NOMO-1 treated with dmso at 0.1 percent for 144 hours (cell line): ENCODE results near the gene TF.

ENCODE experiments used
- DNase-seq: peaks from one replicate; lab custom pipeline; 2025; ENCODE audit not compliant: unreplicated experiment; lab: John Stamatoyannopoulos, UW

The TF gene

GRCh38 chr3:133746712-133747066, 496 bp downstream of the TF start:
- no peak for DNase-seq

DNA sequence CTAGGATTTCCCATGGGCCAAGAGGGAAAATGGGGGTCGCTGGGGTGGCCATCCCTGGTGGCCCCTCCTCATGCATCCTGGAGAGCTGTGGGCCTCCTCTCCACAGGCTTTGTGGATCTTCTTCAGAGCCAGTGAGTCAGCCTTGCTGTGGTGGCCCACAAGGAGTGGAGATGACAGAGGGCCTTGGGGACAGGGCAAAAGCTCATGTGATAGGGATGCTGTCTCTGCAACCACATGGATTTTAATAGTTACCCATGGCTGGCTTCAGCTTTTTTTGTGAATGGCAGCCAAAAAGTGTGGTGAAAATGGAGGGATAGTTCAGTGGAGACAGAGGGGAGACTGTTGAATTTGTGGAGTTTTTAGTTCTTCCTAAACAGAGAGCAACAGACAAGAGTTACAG, 1.2 kb downstream of the TF start:
- DNase-seq: no peak

- no peak for DNase-seq
Measured at GRCh38 chr3:133747907-133748639, 1.9 kb downstream of the TF start.

- DNase-seq: no peak
Measured at GRCh38 chr3:133749427-133750258, 3.5 kb downstream of the TF start.

DNA sequence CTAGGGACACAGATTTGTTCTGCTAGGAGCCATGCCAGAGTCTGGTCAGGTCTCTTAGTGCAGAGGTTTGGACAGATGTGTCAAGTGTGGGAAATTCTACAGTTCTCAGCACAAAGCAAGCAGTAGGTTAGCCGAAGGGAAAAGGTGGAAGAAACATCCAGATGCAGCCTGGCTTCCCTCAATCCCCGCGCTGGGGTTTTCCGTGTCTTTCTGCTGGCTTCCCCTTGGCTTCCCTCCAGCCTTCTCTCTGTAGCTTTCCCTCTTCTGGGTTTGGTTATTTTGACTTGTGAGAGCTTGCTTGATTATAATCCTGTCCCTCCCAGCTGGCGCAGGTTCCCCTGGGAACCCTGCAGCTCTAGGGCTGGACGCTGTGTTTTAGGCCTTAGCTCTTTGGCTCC, 4.1 kb downstream of the TF start:
- no peak for DNase-seq

DNA sequence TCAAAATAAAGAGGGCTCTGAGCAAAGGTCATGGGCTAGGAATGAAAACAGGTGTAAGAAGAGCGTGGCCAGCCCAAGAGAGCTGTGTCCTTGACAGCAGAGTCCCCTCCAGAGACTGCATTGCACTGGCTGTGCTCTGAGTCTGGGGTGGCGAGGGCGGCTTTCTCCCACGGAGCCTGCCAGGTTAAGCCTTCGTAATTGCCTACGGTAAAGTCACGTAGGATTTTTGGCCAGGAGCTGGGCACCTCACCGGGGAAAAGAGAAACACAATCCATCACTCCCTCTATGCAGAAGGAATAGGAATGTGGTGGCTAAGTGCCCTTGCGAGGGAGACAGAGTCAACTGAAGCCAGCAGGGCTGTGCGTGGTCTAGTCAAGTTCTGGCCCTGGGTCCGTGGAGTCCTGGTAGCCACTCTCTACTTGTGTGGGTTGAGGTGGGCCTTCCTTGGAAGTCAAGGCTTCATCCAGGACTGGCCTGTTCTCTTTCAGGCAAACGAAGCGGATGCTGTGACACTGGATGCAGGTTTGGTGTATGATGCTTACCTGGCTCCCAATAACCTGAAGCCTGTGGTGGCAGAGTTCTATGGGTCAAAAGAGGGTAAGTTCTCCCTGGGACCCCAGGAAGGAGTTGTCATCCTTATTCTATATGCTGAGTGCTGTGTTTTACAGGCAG, 7.0 kb downstream of the TF start:
- DNase-seq: no peak

GRCh38 chr3:133753779-133754164, 7.6 kb downstream of the TF start:
- DNase-seq: no peak

- no peak for DNase-seq
Measured at GRCh38 chr3:133754455-133754854, 8.3 kb downstream of the TF start.

DNA sequence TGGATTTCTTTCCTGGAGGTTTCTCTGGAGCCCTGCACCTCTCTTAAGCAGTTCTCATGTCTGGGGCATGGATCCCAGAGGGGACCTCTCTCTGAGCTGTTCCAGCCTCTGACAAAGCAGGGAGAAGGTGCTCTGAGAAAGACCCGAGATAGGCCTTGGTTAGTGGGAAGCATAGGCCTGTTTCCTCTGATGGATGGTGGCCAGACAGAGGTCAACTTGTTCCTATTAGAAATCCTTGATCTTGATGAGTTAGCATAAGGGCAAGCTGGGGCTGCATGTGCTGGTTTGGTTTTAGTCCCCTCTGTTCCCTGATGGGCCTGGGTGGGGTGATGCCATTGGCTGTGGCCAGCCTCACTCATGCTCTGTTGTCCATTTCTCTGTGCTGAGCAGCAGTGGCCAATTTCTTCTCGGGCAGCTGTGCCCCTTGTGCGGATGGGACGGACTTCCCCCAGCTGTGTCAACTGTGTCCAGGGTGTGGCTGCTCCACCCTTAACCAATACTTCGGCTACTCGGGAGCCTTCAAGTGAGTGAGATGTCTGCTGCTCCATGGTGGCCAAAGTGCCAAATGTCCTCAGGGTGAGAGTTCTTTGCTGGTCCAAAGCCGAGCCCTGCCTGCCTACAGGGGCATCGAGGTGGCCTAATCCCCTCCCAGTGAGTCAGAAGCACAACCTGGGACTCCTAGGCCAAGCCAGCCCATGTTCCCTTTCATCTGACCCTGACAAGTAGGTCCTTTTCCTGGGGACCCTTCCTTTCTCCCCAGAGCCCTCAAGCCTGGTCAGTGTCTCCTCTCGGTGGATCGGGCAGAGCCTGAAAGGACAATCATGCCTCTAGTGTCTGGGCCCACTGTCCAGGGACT, 9.0 kb downstream of the TF start:
- DNase-seq: no peak

DNA sequence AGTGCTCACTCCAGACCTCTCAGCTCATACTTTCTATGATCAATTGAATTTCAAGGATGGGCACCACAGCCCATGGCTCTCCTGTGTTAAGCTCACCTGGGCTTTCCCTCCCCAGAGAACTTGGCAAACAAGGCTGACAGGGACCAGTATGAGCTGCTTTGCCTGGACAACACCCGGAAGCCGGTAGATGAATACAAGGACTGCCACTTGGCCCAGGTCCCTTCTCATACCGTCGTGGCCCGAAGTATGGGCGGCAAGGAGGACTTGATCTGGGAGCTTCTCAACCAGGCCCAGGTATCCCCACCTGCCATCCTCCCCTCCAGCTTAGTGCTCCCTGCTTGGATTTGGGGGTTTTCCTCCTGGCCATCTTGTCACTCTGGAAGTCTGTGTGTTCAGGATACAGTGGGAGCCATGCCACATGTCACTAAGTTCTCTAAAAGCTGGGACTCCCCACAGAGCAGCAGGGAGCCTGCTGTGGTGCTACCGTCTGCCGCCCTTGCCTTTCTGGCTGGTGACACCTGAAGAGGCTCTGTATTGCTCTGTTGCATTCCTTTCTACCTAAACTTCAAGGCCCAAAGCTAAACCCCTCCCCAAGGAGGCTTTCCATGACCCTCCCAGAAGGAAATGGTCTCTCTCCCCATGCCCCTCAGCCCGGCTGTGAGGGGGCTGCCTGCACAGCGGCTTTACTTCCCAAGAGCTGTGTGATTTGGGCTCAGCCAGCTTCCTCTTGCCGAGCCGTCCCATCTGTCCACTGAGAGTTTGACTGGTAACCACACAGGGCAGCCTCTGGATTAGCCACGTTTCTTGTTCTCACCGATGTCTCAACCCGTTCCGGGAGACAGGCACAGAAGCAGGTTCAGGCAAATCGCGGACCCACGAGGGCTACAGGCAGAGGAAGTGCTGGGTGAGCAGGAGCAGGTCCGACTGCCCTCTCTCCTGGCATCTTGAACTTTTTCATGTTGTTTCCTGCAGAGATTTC, 10.8 kb downstream of the TF start:
- DNase-seq: no peak

DNA sequence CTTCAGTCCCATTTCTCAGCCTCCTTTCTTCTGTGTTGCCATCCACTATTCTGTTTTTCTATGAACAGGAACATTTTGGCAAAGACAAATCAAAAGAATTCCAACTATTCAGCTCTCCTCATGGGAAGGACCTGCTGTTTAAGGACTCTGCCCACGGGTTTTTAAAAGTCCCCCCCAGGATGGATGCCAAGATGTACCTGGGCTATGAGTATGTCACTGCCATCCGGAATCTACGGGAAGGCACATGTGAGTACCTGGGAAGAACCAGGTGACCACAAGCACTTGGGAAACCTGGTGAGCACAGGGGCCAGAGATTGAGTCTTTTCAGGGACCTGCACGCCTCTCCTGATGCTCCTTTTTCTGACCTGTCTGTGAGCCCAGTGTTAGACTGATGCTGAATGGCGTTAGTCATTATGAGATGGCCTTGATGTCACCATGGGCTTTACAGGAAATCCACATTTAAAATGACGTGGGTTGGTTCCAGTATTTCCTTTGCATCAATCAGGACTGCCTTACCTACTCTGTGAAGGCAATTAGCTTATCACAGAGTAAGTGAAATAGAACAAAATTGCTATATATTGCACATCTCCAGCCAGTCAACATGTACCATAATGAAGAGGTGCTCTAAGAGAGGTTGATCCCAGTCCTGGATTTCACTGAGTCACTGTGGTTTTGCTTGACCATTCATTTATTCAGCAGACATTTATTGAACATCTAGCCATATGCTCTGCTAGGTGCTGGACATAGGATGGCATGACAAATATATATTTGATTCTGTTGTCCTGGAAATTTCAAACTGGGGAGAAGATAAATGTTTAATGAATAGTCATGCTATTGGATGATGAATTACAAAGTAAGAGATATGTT, 11.7 kb downstream of the TF start:
- DNase-seq: no peak

DNA sequence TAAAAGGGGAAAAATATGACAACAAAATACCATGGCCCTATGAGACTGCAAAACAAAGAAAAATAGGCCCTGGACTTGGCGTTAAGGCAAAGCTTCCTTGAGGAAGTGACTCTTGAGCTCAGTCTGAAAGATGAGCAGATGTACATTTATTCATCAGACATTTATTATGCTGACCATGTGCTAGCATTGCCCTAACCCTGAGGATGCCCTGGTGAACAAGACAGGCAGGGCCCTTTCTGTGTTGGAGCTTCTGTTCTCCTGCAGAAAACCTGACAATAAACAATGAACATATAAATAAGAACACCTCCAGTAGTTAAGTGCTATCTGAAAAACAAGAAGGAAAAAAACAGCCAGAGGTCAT, 12.4 kb downstream of the TF start:
- DNase-seq: no peak

DNA sequence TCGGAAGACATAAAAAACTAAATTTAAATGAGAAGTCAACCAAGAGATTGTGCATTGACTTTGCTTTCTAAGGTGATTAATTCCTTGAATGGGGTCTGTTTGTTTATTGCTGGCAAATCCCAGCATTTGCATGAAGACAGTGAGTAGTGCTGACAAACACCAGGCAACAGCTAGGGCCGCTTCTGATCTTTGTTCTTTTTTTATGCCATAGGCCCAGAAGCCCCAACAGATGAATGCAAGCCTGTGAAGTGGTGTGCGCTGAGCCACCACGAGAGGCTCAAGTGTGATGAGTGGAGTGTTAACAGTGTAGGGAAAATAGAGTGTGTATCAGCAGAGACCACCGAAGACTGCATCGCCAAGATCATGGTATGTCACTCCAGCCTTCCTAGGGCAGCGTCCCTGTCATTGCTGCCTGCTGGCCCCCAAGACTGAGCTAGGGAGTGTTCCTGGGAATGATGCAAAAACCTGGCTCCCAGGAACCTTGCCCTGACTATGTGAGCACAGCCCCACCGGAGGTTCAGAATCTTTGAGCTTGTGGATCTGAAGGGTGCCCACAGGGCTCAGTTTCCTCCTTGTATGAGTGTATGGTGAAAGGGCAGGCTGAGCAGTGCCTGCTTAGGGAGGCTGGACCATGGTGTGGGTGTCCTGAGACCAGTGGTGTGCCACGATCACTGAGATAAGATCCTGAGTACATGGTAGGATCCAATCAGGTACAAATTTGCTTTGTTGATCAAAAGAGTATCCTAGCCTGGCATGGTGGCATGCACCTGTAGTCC, 13.0 kb downstream of the TF start:
- no peak for DNase-seq

DNA sequence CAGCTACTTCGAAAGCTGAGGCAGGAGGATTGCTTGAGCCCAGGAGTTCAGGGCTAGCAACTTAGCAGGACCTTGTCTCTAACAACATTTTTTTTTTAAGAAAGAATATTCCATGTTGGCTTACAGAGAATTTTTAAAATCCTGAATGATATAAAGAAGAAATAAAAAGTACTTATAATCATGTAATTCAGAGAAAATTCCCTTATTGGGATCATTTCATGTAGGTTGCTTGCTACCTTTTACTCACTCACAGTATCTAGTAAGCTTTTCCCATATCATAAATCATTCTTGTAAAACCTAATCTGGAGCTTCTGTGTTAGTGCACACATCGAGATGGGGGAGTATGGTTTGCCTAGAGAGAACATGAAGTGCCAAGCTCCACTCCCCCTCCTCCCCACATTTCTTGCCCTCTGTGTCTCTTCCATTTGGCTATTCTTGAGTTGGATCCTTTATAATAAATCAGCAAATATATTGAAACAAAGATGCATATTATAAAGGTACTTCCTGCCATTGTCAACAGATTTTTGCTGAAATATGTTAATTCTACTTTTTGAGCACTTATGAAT, 13.6 kb downstream of the TF start:
- DNase-seq: no peak

DNA sequence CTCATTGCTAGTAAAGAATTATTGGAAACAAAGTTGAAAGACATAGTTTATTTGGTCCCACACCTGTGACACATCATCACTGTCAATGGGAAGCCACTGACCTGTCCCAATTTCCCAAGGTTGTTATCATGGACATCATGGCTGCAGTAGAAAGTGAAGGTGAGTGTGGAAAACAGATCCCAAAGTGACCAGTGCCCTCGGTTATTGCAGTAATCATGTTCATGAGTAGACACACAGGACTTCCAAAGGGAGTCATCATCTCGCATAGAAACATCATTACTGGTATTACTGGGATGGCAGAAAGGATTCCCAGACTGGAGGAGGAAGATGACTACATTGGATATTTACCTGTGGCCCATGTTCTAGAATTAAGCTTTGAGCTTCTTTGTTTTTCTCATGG, 14.7 kb downstream of the TF start:
- no peak for DNase-seq

- DNase-seq: no peak
Measured at GRCh38 chr3:133761605-133762484, 15.7 kb downstream of the TF start.

GRCh38 chr3:133762539-133762938, 16.3 kb downstream of the TF start:
- DNase-seq: no peak
